Mucosa of stomach (tissue), 1 donor: ENCODE measurements around the gene PTPRD.

Experiments used
- H3K27me3 ChIP-seq: one replicate; pipeline ENCODE4 v1.7.0; 2013; ENCODE audit warnings: mild to moderate bottlenecking, low read length; ENCODE audit not compliant: control insufficient read depth, insufficient read depth
- H3K36me3 ChIP-seq: one replicate; pipeline ENCODE4 v1.7.0; 2013; ENCODE audit warnings: low read length; ENCODE audit not compliant: control insufficient read depth, insufficient read depth
- H3K4me1 ChIP-seq: one replicate; pipeline ENCODE4 v1.7.0; 2013; ENCODE audit warnings: mild to moderate bottlenecking, low read length; ENCODE audit not compliant: control insufficient read depth, insufficient read depth
- H3K4me3 ChIP-seq: one replicate; pipeline ENCODE4 v1.7.0; 2013; ENCODE audit warnings: low read length
- H3K9ac ChIP-seq: one replicate; pipeline ENCODE4 v1.7.0; 2013; ENCODE audit warnings: mild to moderate bottlenecking, low read length, moderate library complexity
- H3K9me3 ChIP-seq: one replicate; pipeline ENCODE4 v1.7.0; 2013; ENCODE audit warnings: mild to moderate bottlenecking, low read length, moderate library complexity; ENCODE audit not compliant: control insufficient read depth
- donor health status: Pancreatic carcinoma.

Gene PTPRD

GRCh38 chr9:8649807-8650206 is 1963.0 kb downstream of the PTPRD start:
- no peaks in the 10 kb centered on the region for H3K9me3 ChIP-seq
- peaks cover 3% of the 10 kb centered on the region for H3K27me3 ChIP-seq
- H3K9ac ChIP-seq = no peak overlapping the region
- no peak overlapping the region for H3K4me3 ChIP-seq
- H3K4me1 ChIP-seq = no peaks in the 10 kb centered on the region
- no peaks in the 10 kb centered on the region for H3K36me3 ChIP-seq

DNA sequence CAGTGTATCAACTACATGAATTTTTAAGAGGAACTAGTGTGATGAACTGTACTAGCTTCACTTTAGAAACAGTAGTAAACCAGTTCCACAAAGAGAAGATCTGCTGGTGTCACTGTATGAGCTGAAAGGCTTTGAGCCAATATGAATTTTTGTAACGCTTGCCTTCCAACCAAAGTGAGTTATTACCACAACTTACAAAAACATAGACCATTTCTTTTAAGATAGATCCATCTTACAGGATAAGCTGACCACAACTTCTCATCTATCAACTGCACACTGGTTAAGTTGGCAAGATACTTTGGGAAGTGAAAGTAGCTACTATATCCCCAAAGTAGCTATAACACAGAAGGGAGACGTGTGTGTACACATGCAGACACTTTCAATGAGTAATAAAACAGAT is 1963.6 kb downstream of the PTPRD start:
- no peaks in the 10 kb centered on the region for H3K9me3 ChIP-seq
- no peaks in the 10 kb centered on the region for H3K4me1 ChIP-seq
- H3K27me3 ChIP-seq = peaks cover 3% of the 10 kb centered on the region
- H3K4me3 ChIP-seq = no peak overlapping the region
- H3K9ac ChIP-seq = no peak overlapping the region
- H3K36me3 ChIP-seq = no peaks in the 10 kb centered on the region

DNA sequence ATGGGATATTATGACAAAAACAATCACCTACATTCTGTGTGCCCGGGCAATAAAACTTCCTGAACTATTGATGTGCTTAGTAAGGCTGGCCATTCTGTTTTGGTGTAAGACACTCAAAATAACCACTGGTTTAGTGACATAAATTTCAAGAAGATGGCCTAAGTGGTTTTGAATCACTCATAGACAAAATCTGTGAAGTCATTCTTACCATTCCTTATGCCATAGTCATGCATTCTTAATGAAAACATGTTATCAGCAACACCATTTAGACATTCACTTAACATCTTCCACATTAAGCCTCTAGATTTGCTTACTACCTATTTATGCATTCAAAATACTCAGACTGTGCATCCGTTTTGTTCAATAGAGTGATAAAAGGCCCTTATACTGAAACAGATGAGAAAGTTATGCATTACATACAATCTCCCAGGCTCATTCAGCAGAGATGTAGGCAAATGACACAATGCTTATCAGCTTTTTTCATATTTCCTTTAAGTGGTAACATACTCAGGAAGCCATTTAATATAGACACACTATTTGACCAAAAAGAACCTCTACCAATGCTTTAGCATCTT is 1964.4 kb downstream of the PTPRD start:
- peaks cover 3% of the 10 kb centered on the region for H3K27me3 ChIP-seq
- H3K9me3 ChIP-seq = no peaks in the 10 kb centered on the region
- no peak overlapping the region for H3K4me3 ChIP-seq
- no peak overlapping the region for H3K9ac ChIP-seq
- H3K36me3 ChIP-seq = no peaks in the 10 kb centered on the region
- H3K4me1 ChIP-seq = no peaks in the 10 kb centered on the region

GRCh38 chr9:8647824-8648223 is 1965.0 kb downstream of the PTPRD start:
- Histone ChIP-seq H3K27me3 (peaks cover 3% of the 10 kb centered on the region), H3K4me1 (no peaks in the 10 kb centered on the region), H3K4me3 (no peak overlapping the region), H3K9ac (no peak overlapping the region), H3K9me3 (no peaks in the 10 kb centered on the region), H3K36me3 (no peaks in the 10 kb centered on the region)

GRCh38 chr9:8644571-8644970 is 1968.2 kb downstream of the PTPRD start:
- H3K4me1 ChIP-seq = no peaks in the 10 kb centered on the region
- no peaks in the 10 kb centered on the region for H3K36me3 ChIP-seq

GRCh38 chr9:8643896-8644295 is 1968.9 kb downstream of the PTPRD start:
- Histone ChIP-seq H3K9me3 (no peaks in the 10 kb centered on the region), H3K9ac (no peak overlapping the region), H3K4me3 (no peak overlapping the region), H3K27me3 (no peaks in the 10 kb centered on the region), H3K4me1 (no peaks in the 10 kb centered on the region), H3K36me3 (no peaks in the 10 kb centered on the region)

More at GRCh38 chr9:8644571-8644970, 1968.2 kb downstream of the PTPRD start:
- Histone ChIP-seq H3K9me3 (no peaks in the 10 kb centered on the region), H3K27me3 (no peaks in the 10 kb centered on the region), H3K4me3 (no peak overlapping the region), H3K9ac (no peak overlapping the region)

DNA sequence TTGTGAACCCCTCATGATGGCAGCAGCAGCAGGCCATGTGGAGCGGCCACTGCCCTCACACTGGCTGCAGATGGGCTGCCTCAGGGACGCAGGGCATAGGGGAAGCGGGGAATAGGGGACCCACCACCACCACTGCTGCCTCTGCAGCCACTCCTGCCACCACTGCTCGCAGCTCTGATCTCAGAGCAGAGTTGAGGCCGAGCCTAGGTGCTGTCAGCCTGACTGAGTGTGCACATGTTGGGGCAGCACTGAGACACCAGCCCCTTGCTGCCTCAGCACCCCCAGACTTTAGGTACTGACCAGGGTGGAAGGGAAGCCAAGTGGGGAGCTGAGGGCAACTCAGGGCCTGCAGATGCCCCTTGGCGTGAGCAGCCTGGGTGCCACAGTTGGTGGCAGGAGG is 1969.3 kb downstream of the PTPRD start:
- no peak overlapping the region for H3K9ac ChIP-seq
- H3K27me3 ChIP-seq = no peaks in the 10 kb centered on the region
- H3K4me3 ChIP-seq = no peak overlapping the region
- no peaks in the 10 kb centered on the region for H3K9me3 ChIP-seq
- H3K4me1 ChIP-seq = no peaks in the 10 kb centered on the region
- no peaks in the 10 kb centered on the region for H3K36me3 ChIP-seq

- Histone ChIP-seq H3K9me3 (no peaks in the 10 kb centered on the region), H3K36me3 (no peaks in the 10 kb centered on the region), H3K4me1 (no peaks in the 10 kb centered on the region), H3K9ac (no peak overlapping the region), H3K27me3 (no peaks in the 10 kb centered on the region), H3K4me3 (no peak overlapping the region)
These were observed 1972.0 kb downstream of the PTPRD start for GRCh38 chr9:8640761-8641160.

DNA sequence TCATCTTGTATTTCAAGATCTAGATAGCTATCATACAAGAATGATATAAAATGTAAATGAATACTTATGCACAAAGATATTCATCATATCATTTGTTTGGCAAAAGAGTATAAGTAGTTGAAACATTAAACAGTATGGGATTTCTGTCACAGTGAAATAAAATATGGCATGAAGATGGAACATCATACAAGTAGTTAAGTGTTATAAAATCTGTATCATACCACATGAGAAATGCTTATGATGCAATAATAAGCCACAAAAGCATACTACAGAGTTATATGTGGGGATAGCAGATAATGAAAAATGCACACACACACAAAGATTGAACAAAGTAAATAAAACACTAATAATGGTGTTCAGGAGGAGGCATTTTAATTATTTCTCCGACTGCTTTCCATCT is 1975.2 kb downstream of the PTPRD start:
- no peak overlapping the region for H3K4me3 ChIP-seq
- no peaks in the 10 kb centered on the region for H3K9me3 ChIP-seq
- H3K4me1 ChIP-seq = no peaks in the 10 kb centered on the region
- no peaks in the 10 kb centered on the region for H3K36me3 ChIP-seq
- no peaks in the 10 kb centered on the region for H3K27me3 ChIP-seq
- H3K9ac ChIP-seq = no peak overlapping the region

DNA sequence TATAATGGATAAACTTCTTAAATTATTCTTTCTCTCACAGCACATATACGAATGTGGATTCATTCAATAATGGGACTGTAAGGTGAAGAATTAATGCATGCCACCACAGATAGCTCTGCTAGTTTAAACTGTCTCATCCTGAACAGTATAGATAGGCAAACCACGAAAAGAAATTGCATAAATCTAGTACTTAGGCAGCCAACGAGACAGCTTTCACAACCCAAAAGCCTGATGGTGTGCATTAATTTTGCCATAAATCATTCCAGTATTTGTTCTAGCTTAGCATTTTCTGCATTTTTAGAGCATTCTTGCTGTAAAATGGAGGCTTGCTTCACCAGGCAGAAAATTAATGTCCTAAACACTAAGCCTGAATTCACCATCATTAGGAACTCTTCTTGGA is 1979.0 kb downstream of the PTPRD start:
- no peak overlapping the region for H3K9ac ChIP-seq
- no peak overlapping the region for H3K4me3 ChIP-seq
- H3K4me1 ChIP-seq = no peaks in the 10 kb centered on the region
- H3K27me3 ChIP-seq = no peaks in the 10 kb centered on the region
- H3K9me3 ChIP-seq = no peaks in the 10 kb centered on the region
- H3K36me3 ChIP-seq = no peaks in the 10 kb centered on the region

- Histone ChIP-seq H3K9ac (no peak overlapping the region), H3K4me1 (no peaks in the 10 kb centered on the region), H3K27me3 (no peaks in the 10 kb centered on the region), H3K36me3 (no peaks in the 10 kb centered on the region), H3K4me3 (no peak overlapping the region), H3K9me3 (no peaks in the 10 kb centered on the region)
These were observed 1980.3 kb downstream of the PTPRD start for GRCh38 chr9:8632493-8632892.

DNA sequence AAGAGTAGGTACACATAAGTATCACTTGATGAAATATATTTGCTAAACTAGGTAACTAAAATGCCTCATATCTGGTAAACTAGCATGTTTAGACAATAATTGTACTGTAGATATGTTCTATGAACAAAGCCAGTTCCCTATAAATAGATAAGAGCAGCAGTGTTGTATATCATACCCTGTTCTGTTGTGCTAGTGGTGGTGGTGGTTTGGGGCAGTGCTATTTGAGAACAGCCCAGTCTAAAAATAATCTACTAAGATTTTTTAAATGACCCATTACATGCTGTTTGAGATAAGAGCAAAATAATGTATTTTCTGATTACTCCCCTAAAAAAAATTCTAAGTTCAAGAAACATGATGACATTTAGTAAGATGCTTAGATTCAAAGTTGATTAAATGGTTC is 1984.0 kb downstream of the PTPRD start:
- Histone ChIP-seq H3K4me1 (no peaks in the 10 kb centered on the region), H3K9me3 (no peaks in the 10 kb centered on the region), H3K9ac (no peak overlapping the region), H3K4me3 (no peak overlapping the region), H3K36me3 (no peaks in the 10 kb centered on the region), H3K27me3 (no peaks in the 10 kb centered on the region)
